Liver (tissue), 3 donors: ENCODE results near the gene ZNF408.

Experiments used
- CTCF ChIP-seq: fragments of 150-350 bp; IDR thresholded peaks from 2 replicates; pipeline ENCODE4 v1.5.1; 2017; ENCODE audit warnings: improper control_type of control experiment, low read depth, low read length; ENCODE audit not compliant: missing input control
- EGR1 ChIP-seq, 2 donors: IDR thresholded peaks; 2 replicates each; pipeline ENCODE4 v1.6.1; 2016 to 2018; ENCODE audit warnings: antibody characterized with exemption in 2 of 2, low read depth in 2 of 2
- FOXA2 ChIP-seq: IDR thresholded peaks from 2 replicates; pipeline ENCODE4 v1.6.1; 2016; ENCODE audit warnings: antibody characterized with exemption
- GABPA ChIP-seq, 2 donors: IDR thresholded peaks in 1 of 2; conservative IDR thresholded peaks in 1 of 2; 2 replicates each; pipeline ENCODE4 v1.6.1; 2016; ENCODE audit warnings: antibody characterized with exemption in 2 of 2, mild to moderate bottlenecking in 1 of 2, moderate library complexity in 1 of 2
- HNF4A ChIP-seq, 2 donors: conservative IDR thresholded peaks; 2 replicates each; pipeline ENCODE4 v1.6.1; 2016; ENCODE audit warnings: antibody characterized with exemption in 2 of 2, mild to moderate bottlenecking in 2 of 2
- JUND ChIP-seq, 2 donors: IDR thresholded peaks; 2 replicates each; pipeline ENCODE4 v1.6.1; 2016; ENCODE audit warnings: antibody characterized with exemption in 2 of 2
- NR2F2 ChIP-seq: IDR thresholded peaks from 2 replicates; pipeline ENCODE4 v1.6.1; 2016; ENCODE audit warnings: antibody characterized with exemption
- TAF1 ChIP-seq: conservative IDR thresholded peaks from 2 replicates; pipeline ENCODE4 v1.6.1; 2016; ENCODE audit warnings: antibody characterized with exemption, mild to moderate bottlenecking
- YY1 ChIP-seq: IDR thresholded peaks from 2 replicates; pipeline ENCODE4 v1.6.1; 2016; ENCODE audit warnings: antibody characterized with exemption, mild to moderate bottlenecking
- ZBTB33 ChIP-seq: IDR thresholded peaks from 2 replicates; pipeline ENCODE4 v1.6.1; 2016; ENCODE audit warnings: antibody characterized with exemption
- TF ChIP-seq, protein P1 (sequence below): IDR thresholded peaks from 2 replicates; pipeline ENCODE4 v1.6.1; 2016; ENCODE audit warnings: antibody characterized with exemption, mild to moderate bottlenecking
- TF ChIP-seq, protein P2 (sequence below): IDR thresholded peaks from 2 replicates; pipeline ENCODE4 v1.6.1; 2016; ENCODE audit warnings: antibody characterized with exemption
- donor health status: healthy.
- donor health status: healthy.

GRCh38 chr11:46675288-46675851 lies 25.5 kb upstream of the ZNF408 start:
- TF ChIP-seq CTCF, result peak; percentile 1
- TF ChIP-seq, protein P1, sequence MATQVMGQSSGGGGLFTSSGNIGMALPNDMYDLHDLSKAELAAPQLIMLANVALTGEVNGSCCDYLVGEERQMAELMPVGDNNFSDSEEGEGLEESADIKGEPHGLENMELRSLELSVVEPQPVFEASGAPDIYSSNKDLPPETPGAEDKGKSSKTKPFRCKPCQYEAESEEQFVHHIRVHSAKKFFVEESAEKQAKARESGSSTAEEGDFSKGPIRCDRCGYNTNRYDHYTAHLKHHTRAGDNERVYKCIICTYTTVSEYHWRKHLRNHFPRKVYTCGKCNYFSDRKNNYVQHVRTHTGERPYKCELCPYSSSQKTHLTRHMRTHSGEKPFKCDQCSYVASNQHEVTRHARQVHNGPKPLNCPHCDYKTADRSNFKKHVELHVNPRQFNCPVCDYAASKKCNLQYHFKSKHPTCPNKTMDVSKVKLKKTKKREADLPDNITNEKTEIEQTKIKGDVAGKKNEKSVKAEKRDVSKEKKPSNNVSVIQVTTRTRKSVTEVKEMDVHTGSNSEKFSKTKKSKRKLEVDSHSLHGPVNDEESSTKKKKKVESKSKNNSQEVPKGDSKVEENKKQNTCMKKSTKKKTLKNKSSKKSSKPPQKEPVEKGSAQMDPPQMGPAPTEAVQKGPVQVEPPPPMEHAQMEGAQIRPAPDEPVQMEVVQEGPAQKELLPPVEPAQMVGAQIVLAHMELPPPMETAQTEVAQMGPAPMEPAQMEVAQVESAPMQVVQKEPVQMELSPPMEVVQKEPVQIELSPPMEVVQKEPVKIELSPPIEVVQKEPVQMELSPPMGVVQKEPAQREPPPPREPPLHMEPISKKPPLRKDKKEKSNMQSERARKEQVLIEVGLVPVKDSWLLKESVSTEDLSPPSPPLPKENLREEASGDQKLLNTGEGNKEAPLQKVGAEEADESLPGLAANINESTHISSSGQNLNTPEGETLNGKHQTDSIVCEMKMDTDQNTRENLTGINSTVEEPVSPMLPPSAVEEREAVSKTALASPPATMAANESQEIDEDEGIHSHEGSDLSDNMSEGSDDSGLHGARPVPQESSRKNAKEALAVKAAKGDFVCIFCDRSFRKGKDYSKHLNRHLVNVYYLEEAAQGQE, result no peak
- TF ChIP-seq TAF1, result no peak
- TF ChIP-seq EGR1 (IDR thresholded peaks at IDR 0.05; ENCODE audit: low read depth in 2 of 2), result no peak
- TF ChIP-seq JUND (IDR thresholded peaks at IDR 0.05), result peak; percentile 41 to 60
- peak; percentile 31 for TF ChIP-seq FOXA2
- no peak for TF ChIP-seq ZBTB33
- TF ChIP-seq YY1, result peak; percentile 85
- TF ChIP-seq, protein P2, sequence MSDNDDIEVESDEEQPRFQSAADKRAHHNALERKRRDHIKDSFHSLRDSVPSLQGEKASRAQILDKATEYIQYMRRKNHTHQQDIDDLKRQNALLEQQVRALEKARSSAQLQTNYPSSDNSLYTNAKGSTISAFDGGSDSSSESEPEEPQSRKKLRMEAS, result peak; percentile 71
- TF ChIP-seq NR2F2, result no peak
- peak in 1 of 2 donors; percentile 49 for TF ChIP-seq GABPA (IDR thresholded peaks at IDR 0.05 in 1 of 2, conservative IDR thresholded peaks at IDR 0.05 in 1 of 2)
- TF ChIP-seq HNF4A (conservative IDR thresholded peaks at IDR 0.05), result peak in 1 of 2 donors; percentile 55
